A673 (cell line): ENCODE data around the gene CFAP99.

Experiments used
- CTCF ChIP-seq: fragments of 300-800, 200-600 bp; sonication (generic); conservative IDR thresholded peaks from 2 replicates; pipeline ENCODE4 v1.5.1; 2017; ENCODE audit warnings: low read depth, mild to moderate bottlenecking, antibody characterized with exemption, low read length, moderate library complexity, mixed read lengths
- EZH2 ChIP-seq: fragments of 200-600 bp; sonication (generic); IDR thresholded peaks from 2 replicates; pipeline ENCODE4 v1.6.1; 2017; ENCODE audit warnings: borderline replicate concordance, low read depth, mild to moderate bottlenecking, mixed read lengths, antibody characterized with exemption, low read length; ENCODE audit not compliant: poor library complexity, severe bottlenecking

DNA sequence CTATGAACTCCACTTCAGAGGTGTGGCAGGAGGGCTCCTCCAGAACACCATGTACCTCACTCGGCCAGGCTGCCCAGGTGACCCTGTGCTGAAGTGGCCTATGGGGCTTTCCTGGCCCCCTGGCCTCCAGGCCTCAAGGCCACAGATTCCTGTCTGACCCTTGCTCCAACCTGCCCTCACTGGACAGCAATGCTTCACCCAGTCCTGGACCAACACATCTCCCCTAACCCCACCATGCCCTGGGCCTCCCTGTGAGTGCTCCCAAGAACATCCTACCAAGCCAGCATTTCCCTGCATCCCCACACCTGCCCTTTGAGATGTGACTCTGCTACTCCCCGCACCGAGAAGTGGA lies 10.8 kb upstream of the CFAP99 start:
- TF ChIP-seq CTCF (no peak), EZH2 (no peak)
